Ecto neural progenitor cell (in vitro differentiated cells): ENCODE data around the gene KIAA0408.
A peak's percentile ranks its signal among the peaks of the same experiment; 100 is the strongest.
"Not testable (repeated sequence)": the region's sequence is repeated elsewhere in the genome, so short reads cannot be mapped to it uniquely, and the experiment has no call there.

ENCODE experiments used
- DNase-seq: peaks from one replicate; pipeline ENCODE4 v3.0.0-alpha.2; 2018; ENCODE audit warnings: low spot score

The KIAA0408 gene

GRCh38 chr6:127463056-127463455 is 3.9 kb upstream of the KIAA0408 start:
- no peak for DNase-seq

GRCh38 chr6:127462376-127462775 is 3.2 kb upstream of the KIAA0408 start:
- DNase-seq = no peak

GRCh38 chr6:127460465-127460864 is 1.3 kb upstream of the KIAA0408 start:
- DNase-seq = no peak

GRCh38 chr6:127458817-127459216 is 372 bp downstream of the KIAA0408 start:
- DNase-seq = no peak

GRCh38 chr6:127458222-127458621 is 967 bp downstream of the KIAA0408 start:
- no peak for DNase-seq

GRCh38 chr6:127457456-127458064 is 1.6 kb downstream of the KIAA0408 start:
- no peak for DNase-seq

- no peak for DNase-seq
These were observed 2.7 kb downstream of the KIAA0408 start for GRCh38 chr6:127456465-127456864.

- no peak for DNase-seq
These were observed 5.2 kb downstream of the KIAA0408 start for GRCh38 chr6:127453845-127454619.

GRCh38 chr6:127452803-127453202 is 6.4 kb downstream of the KIAA0408 start:
- no peak for DNase-seq

GRCh38 chr6:127451388-127451787 is 7.8 kb downstream of the KIAA0408 start:
- DNase-seq = no peak

GRCh38 chr6:127447780-127448179 is 11.4 kb downstream of the KIAA0408 start:
- no peak for DNase-seq

- DNase-seq = no peak
These were observed 12.8 kb downstream of the KIAA0408 start for GRCh38 chr6:127446356-127446755.

- DNase-seq = no peak
These were observed 17.3 kb downstream of the KIAA0408 start for GRCh38 chr6:127441881-127442280.

- no peak for DNase-seq
These were observed 19.5 kb downstream of the KIAA0408 start for GRCh38 chr6:127439718-127440117.

- no peak for DNase-seq
These were observed 22.5 kb downstream of the KIAA0408 start for GRCh38 chr6:127436578-127437110.

GRCh38 chr6:127435626-127436220 is 23.5 kb downstream of the KIAA0408 start:
- DNase-seq = no peak

- no peak for DNase-seq
These were observed 24.5 kb downstream of the KIAA0408 start for GRCh38 chr6:127434651-127435050.

- DNase-seq = not testable (repeated sequence)
These were observed 30.6 kb downstream of the KIAA0408 start for GRCh38 chr6:127428562-127428961.

GRCh38 chr6:127423921-127424320 is 35.3 kb downstream of the KIAA0408 start:
- DNase-seq = no peak

- DNase-seq = not testable (repeated sequence)
These were observed 38.0 kb downstream of the KIAA0408 start for GRCh38 chr6:127421164-127421563.

- DNase-seq = peak; percentile 55
These were observed 38.6 kb downstream of the KIAA0408 start for GRCh38 chr6:127420556-127420955.

GRCh38 chr6:127415096-127415495 is 44.1 kb downstream of the KIAA0408 start:
- no peak for DNase-seq

- not testable (repeated sequence) for DNase-seq
These were observed 46.1 kb downstream of the KIAA0408 start for GRCh38 chr6:127413123-127413522.
